Bone marrow (tissue), 2 donors: ENCODE measurements around the gene KREMEN2.

Source experiments
- DNase-seq, 2 donors: peaks; one replicate each; lab custom pipeline; 2025; lab: John Stamatoyannopoulos, UW

KREMEN2 gene

GRCh38 chr16:3004781-3005284 is 40.8 kb downstream of the KREMEN2 start:
- DNase-seq: no peak

- no peak for DNase-seq
Observed at GRCh38 chr16:3007059-3007956, 43.2 kb downstream of the KREMEN2 start.

GRCh38 chr16:3007957-3008689 is 44.0 kb downstream of the KREMEN2 start:
- peak in 1 of 2 donors; percentile 24 for DNase-seq

- no peak for DNase-seq
Observed at GRCh38 chr16:3008690-3009037, 44.6 kb downstream of the KREMEN2 start.

GRCh38 chr16:3009568-3010390 is 45.7 kb downstream of the KREMEN2 start:
- no peak for DNase-seq

- DNase-seq: no peak
Observed at GRCh38 chr16:3010510-3010909, 46.4 kb downstream of the KREMEN2 start.

GRCh38 chr16:3012246-3012645 is 48.2 kb downstream of the KREMEN2 start:
- DNase-seq: no peak

- no peak for DNase-seq
Observed at GRCh38 chr16:3012828-3013420, 48.8 kb downstream of the KREMEN2 start, which contains the start of gene CLDN9. Gene CLDN9, plus strand, starts transcription at chr16:3012923. Its CDS starts 440 bp downstream, at chr16:3013363.

GRCh38 chr16:3013491-3013951 is 49.4 kb downstream of the KREMEN2 start:
- no peak for DNase-seq

GRCh38 chr16:3013998-3014690 is 50.1 kb downstream of the KREMEN2 start:
- no peak for DNase-seq

- no peak for DNase-seq
Observed at GRCh38 chr16:3014971-3015370, 50.9 kb downstream of the KREMEN2 start.

GRCh38 chr16:3015865-3016521 is 51.9 kb downstream of the KREMEN2 start:
- no peak for DNase-seq

GRCh38 chr16:3017344-3017743 is 53.3 kb downstream of the KREMEN2 start:
- no peak for DNase-seq
